C4-2B (cell line): ENCODE measurements around the gene LRRC23.

Experiments
- CTCF ChIP-seq: fragments of 450-650 bp; conservative IDR thresholded peaks from 2 replicates; pipeline ENCODE4 v1.5.1; 2017; ENCODE audit warnings: mild to moderate bottlenecking
- ZFX ChIP-seq: fragments of 450-650 bp; IDR thresholded peaks from 2 replicates; pipeline ENCODE4 v1.6.1; 2017

GRCh38 chr12:6961278-6961694 lies 56.7 kb downstream of the LRRC23 start:
- no peak for TF ChIP-seq CTCF
- no peak for TF ChIP-seq ZFX
